ENCODE data around the gene TMEM38A.
"Not testable (repeated sequence)": the region's sequence is repeated elsewhere in the genome, so short reads cannot be mapped to it uniquely, and the experiment has no call there.

TMEM38A gene

DNA sequence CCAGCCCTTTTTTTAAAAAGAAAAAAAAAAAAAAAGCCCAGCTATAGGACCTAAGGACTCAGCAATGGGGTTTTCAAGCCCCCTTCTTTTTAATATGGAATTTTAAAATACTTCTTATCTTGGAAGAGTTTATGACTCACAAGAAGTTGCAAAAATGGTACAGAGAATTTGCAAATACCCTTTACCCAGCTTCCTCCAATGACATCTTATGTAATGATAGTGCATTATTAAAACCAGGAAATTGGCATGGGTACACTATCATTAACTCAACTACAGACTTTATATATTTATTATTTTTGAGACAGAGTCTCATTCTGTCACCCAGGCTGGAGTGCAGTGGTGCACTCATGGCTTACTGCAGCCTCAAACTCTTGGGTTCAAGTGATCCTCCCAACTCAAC lies 16.1 kb downstream of the TMEM38A start:
- no peak for DNase-seq (ENCODE audit: low spot score)

- DNase-seq (ENCODE audit: low spot score), result no peak
These were observed 17.6 kb downstream of the TMEM38A start for GRCh38 chr19:16678498-16678897.

DNA sequence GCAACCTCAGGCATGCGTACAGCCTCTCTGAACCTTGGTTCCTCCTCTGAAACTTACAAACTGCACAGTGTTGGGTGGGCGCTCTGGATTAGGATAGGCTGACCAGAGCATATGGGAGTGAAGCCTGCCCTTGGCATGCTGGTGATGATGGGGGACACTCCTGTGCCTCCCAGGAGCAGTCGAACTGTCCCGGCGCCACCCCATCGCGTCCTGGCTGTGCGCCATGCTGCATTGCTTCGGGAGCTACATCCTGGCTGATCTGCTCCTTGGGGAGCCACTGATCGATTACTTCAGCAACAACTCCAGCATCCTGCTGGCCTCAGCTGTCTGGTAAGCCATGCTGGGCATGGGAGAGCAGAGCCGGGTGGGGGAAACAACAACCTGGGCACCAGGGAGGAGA lies 18.9 kb downstream of the TMEM38A start:
- no peak for DNase-seq (ENCODE audit: low spot score)

DNA sequence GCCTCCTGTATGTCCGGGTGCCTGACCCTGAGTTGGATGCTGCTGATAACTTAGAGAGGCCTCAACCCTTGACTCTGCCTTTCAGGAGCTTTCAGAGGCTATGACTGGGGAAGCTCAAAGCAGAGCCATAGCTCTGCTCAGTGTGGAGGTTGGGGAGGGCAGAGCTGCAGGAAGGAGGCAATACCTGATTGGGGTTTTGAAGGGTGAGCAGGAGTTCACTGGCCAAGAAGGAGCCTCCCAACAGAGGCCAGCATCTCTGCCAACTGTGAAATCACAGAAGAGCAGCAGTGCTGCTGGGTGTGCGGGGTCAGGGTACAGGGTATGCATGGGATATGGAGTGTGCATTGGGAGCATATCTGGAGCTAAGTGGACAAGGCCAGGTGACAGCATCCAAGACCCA lies 21.6 kb downstream of the TMEM38A start:
- DNase-seq (ENCODE audit: low spot score), result no peak

- DNase-seq (ENCODE audit: low spot score), result no peak
These were observed 23.3 kb downstream of the TMEM38A start for GRCh38 chr19:16684216-16684615.

DNA sequence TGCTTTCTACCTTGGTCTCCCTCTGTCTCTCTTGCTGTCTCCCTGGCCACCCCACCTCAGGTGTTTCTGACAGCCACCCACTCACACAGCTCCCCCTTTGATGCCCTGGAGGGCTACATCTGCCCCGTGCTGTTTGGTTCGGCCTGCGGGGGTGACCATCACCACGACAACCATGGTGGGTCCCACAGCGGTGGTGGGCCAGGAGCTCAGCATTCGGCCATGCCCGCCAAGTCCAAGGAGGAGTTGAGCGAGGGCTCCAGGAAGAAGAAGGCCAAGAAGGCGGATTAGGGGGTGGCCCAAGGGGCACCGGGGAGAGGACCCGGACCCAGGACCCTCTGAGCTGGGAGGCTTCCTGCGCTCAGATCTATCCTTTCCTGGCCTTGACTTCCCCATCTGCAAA lies 27.1 kb downstream of the TMEM38A start:
- no peak for DNase-seq (ENCODE audit: low spot score)

GRCh38 chr19:16698914-16699313 lies 38.0 kb downstream of the TMEM38A start:
- DNase-seq (ENCODE audit: low spot score), result no peak

- peak; percentile 11 for DNase-seq (ENCODE audit: low spot score)
These were observed 41.2 kb downstream of the TMEM38A start for GRCh38 chr19:16702123-16702522.

- DNase-seq (ENCODE audit: low spot score), result no peak
These were observed 42.7 kb downstream of the TMEM38A start for GRCh38 chr19:16703677-16704076.

- not testable (repeated sequence) for DNase-seq (ENCODE audit: low spot score)
These were observed 49.9 kb downstream of the TMEM38A start for GRCh38 chr19:16710870-16711269.

GRCh38 chr19:16712295-16712694 lies 51.4 kb downstream of the TMEM38A start:
- DNase-seq (ENCODE audit: low spot score), result not testable (repeated sequence)

- DNase-seq (ENCODE audit: low spot score), result peak; percentile 17
These were observed 53.9 kb downstream of the TMEM38A start for GRCh38 chr19:16714702-16715287.

DNA sequence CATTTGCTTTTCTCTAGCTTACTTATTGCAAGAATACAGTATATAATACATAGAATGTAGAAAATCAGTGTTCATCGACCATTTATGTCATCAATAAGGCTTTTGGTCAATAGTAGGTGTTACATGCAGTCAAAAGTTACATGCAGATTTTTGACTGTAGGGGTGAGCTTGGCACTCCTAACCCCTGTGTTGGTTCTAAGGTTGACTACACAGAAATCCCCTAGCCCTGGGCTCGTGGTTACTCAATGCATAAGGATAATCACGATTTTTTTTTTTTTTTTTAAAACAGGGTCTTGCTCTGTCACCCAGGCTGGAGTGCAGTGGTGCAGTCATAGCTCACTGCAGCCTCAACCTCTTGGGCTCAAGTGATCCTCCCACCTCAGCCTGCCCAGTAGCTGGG lies 54.7 kb downstream of the TMEM38A start:
- no peak for DNase-seq (ENCODE audit: low spot score)

- DNase-seq (ENCODE audit: low spot score), result no peak
These were observed 60.1 kb downstream of the TMEM38A start for GRCh38 chr19:16721051-16721450.

- DNase-seq (ENCODE audit: low spot score), result no peak
These were observed 61.7 kb downstream of the TMEM38A start for GRCh38 chr19:16722591-16722990.

DNA sequence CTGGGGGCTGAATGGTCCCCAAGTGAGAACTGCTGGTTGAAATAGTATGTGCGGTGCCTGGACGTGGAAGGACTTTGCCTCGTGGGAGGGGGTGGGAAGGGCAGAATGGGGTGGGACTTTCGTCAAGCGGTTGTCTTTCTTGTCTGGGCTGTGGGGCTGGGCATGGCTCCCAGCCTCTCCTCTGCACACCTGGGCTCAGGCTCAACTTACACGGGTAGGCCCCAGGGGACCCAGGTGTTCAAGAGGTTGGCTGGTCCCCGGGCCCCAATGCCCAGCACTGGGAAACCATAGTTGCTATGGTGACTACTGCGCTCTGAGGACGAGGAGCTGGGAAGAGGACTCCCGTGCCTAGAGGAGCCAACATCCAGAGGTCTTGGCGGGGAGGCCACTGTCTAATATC lies 66.0 kb downstream of the TMEM38A start:
- DNase-seq (ENCODE audit: low spot score), result no peak

DNA sequence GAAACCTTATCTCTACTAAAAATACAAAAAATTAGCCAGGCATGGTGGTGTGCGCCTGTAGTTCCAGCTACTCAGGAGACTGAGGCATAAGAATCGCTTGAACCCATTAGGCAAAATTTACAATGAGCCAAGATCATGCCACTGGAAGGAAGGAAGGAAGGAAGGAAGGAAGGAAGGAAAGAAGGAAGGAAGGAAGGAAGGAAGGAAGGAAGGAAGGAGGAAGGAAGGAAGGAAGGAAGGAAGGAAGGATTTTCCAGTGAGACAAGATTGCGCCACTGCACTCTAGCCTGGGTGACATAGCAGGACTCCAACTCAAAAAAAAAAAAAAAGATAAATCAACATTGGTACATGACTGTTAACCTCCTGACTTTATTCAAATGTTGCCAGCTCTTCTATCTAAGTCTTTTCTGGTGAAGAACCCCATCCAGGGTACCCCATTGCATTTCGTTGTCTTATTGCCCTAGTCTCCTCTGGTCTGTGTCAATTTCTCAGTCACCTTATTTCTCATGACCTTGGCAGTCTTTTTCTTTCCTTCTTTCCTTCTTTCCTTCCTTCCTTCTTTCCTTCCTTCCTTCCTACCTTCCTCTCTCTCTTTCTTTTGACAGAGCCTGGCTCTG lies 74.8 kb downstream of the TMEM38A start:
- DNase-seq (ENCODE audit: low spot score), result not testable (repeated sequence)

- peak; percentile 30 for DNase-seq (ENCODE audit: low spot score)
These were observed 75.8 kb downstream of the TMEM38A start for GRCh38 chr19:16736709-16737108.

- peak; percentile 3 for DNase-seq (ENCODE audit: low spot score)
These were observed 77.0 kb downstream of the TMEM38A start for GRCh38 chr19:16737911-16738310.

- DNase-seq (ENCODE audit: low spot score), result peak; percentile 23
These were observed 78.6 kb downstream of the TMEM38A start for GRCh38 chr19:16739546-16739945.

Data from RKO (cell line).